ENCODE measurements around the gene AFAP1L1.

GRCh38 chr5:149345147-149345891 is 73.7 kb downstream of the AFAP1L1 start, which contains the start of gene GRPEL2:
- TF ChIP-seq CTCF (IDR thresholded peaks at IDR 0.05; ENCODE audit: insufficient read depth, low read depth, low read length) = no peak
- no peak for TF ChIP-seq EZH2 (IDR thresholded peaks at IDR 0.05; ENCODE audit: insufficient read depth, low read length)
